ENCODE data around the gene MEGF10. TPM values are rescaled to one million over a fixed set of nuclear protein-coding genes. Genes with fewer than 3 reads are reported as not detected.

The MEGF10 gene
- polyA plus RNA-seq, 3 donors, result not detected

DNA sequence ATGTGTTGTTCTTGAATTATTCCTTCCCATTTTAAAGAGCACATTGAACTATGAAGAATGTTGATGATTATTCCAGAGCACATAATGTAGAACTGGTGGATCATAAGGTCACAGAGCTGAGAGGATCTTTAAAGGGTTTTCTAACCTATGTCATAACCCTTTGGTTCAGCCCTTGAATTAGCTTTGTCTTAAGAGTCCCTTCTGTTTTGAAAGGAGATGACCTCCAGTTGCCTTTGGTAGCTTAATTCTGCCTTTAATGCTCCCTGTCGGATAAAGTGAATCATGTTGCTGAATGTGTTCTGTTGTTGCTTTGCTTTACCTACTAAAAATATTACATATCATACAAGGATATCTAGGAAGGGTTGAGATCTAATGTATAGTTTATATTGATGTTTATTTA lies 127.8 kb downstream of the MEGF10 start:
- Histone ChIP-seq H2AFZ (ENCODE audit: insufficient read depth, low read depth, low read length, poor library complexity, severe bottlenecking) (no peak overlapping the region), H4K20me1 (ENCODE audit: insufficient read depth, low read length) (no peaks in the 10 kb centered on the region), H3K4me3 (replicated peaks in 1 of 3; ENCODE audit: low read depth in 2 of 3, low read length in 3 of 3) (no peak overlapping the region), H3K9ac (ENCODE audit: insufficient read depth, low read length, poor library complexity, severe bottlenecking) (no peak overlapping the region), H3K27ac (ENCODE audit: low read depth in 1 of 2, low read length in 2 of 2) (no peak overlapping the region), H3K36me3 (replicated peaks in 1 of 2; ENCODE audit: control insufficient read depth in 1 of 2, insufficient read depth in 2 of 2, low read length in 2 of 2) (no peaks in the 10 kb centered on the region), H3K4me1 (ENCODE audit: control insufficient read depth in 1 of 2, insufficient read depth in 2 of 2, low read length in 2 of 2) (no peaks in the 10 kb centered on the region), H3K4me2 (replicated peaks; ENCODE audit: extremely low read depth, low read length, poor library complexity, severe bottlenecking) (no peak overlapping the region), H3K9me3 (replicated peaks in 1 of 2; ENCODE audit: control insufficient read depth in 1 of 2, insufficient read depth in 1 of 2, low read length in 2 of 2) (no peaks in the 10 kb centered on the region), H3K27me3 (ENCODE audit: control insufficient read depth in 2 of 2, insufficient read depth in 2 of 2, low read length in 2 of 2) (no peaks in the 10 kb centered on the region), H3K79me2 (ENCODE audit: insufficient read depth, low read length) (no peaks in the 10 kb centered on the region)
- Mint-ChIP-seq H3K4me3 (no peak overlapping the region), H3K27me3 (ENCODE audit: low read depth in 3 of 3) (peaks cover 0 to 4% (median 0%) of the 10 kb centered on the region in 3 donors), H3K9me3 (peaks cover 0 to 7% (median 0%) of the 10 kb centered on the region in 7 donors), H3K4me1 (peaks cover 13% of the 10 kb centered on the region), H3K36me3 (no peaks in the 10 kb centered on the region), H3K27ac (no peak overlapping the region)
- intact Hi-C loops (cut with micrococcal nuclease), result no loop called here
- TF ChIP-seq, protein P1, sequence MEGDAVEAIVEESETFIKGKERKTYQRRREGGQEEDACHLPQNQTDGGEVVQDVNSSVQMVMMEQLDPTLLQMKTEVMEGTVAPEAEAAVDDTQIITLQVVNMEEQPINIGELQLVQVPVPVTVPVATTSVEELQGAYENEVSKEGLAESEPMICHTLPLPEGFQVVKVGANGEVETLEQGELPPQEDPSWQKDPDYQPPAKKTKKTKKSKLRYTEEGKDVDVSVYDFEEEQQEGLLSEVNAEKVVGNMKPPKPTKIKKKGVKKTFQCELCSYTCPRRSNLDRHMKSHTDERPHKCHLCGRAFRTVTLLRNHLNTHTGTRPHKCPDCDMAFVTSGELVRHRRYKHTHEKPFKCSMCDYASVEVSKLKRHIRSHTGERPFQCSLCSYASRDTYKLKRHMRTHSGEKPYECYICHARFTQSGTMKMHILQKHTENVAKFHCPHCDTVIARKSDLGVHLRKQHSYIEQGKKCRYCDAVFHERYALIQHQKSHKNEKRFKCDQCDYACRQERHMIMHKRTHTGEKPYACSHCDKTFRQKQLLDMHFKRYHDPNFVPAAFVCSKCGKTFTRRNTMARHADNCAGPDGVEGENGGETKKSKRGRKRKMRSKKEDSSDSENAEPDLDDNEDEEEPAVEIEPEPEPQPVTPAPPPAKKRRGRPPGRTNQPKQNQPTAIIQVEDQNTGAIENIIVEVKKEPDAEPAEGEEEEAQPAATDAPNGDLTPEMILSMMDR (IDR thresholded peaks at IDR 0.05), result no peak
- WGBS (ENCODE audit: insufficient coverage), result no CpG with 5 or more reads among the region's 1 CpG
- DNase-seq, result no peak

DNA sequence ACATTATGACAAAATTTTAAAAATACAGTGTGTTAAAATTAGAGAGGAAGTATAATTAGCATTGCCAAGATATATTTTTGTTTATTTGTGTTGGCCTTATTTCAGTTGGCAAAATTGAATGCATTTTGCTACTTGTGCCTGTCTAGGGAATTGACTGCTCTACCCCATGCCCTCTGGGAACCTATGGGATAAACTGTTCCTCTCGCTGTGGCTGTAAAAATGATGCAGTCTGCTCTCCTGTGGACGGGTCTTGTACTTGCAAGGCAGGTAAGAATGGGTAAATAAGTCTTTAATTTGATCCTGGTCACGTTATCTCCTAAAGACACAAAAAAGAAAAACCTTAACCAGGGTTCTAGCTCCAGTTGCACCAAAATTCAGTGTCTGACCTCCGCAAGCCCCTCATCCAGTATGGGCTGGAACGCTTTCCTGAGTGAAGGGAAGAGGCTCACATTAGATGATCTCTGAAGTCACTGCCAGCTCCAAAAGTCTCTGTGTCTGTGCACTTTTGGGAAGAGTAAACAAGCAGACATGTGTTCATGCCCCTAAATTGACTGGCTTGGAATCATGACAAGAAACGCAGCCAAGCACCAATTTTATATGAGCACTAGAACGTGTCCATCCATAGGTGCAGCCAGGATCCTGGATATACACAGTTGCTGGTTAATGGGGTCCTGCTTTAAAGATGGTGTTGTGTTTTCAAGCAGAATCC lies 128.5 kb downstream of the MEGF10 start:
- H3K4me2 ChIP-seq (replicated peaks; ENCODE audit: extremely low read depth, low read length, poor library complexity, severe bottlenecking), result no peak overlapping the region
- no peaks in the 10 kb centered on the region for H3K36me3 ChIP-seq (replicated peaks in 1 of 2; ENCODE audit: control insufficient read depth in 1 of 2, insufficient read depth in 2 of 2, low read length in 2 of 2)
- H3K27ac ChIP-seq (ENCODE audit: low read depth in 1 of 2, low read length in 2 of 2), result no peak overlapping the region
- H3K27me3 ChIP-seq (ENCODE audit: control insufficient read depth in 2 of 2, insufficient read depth in 2 of 2, low read length in 2 of 2), result no peaks in the 10 kb centered on the region
- WGBS (ENCODE audit: insufficient coverage), result 100% methylated on average over 3 of the region's 7 CpGs
- peaks cover 14% of the 10 kb centered on the region for H3K4me1 Mint-ChIP-seq
- H3K79me2 ChIP-seq (ENCODE audit: insufficient read depth, low read length), result no peaks in the 10 kb centered on the region
- no peaks in the 10 kb centered on the region for H3K36me3 Mint-ChIP-seq
- no peak overlapping the region for H3K9ac ChIP-seq (ENCODE audit: insufficient read depth, low read length, poor library complexity, severe bottlenecking)
- no peaks in the 10 kb centered on the region for H4K20me1 ChIP-seq (ENCODE audit: insufficient read depth, low read length)
- no peak overlapping the region for H2AFZ ChIP-seq (ENCODE audit: insufficient read depth, low read depth, low read length, poor library complexity, severe bottlenecking)
- TF ChIP-seq, protein P1 (IDR thresholded peaks at IDR 0.05), result no peak
- H3K27me3 Mint-ChIP-seq (ENCODE audit: low read depth in 3 of 3), result peaks cover 0 to 4% (median 0%) of the 10 kb centered on the region in 3 donors
- DNase-seq, result no peak
- H3K27ac Mint-ChIP-seq, result no peak overlapping the region
- no peak overlapping the region for H3K4me3 Mint-ChIP-seq
- no peaks in the 10 kb centered on the region for H3K9me3 ChIP-seq (replicated peaks in 1 of 2; ENCODE audit: control insufficient read depth in 1 of 2, insufficient read depth in 1 of 2, low read length in 2 of 2)
- no peak overlapping the region for H3K4me3 ChIP-seq (replicated peaks in 1 of 3; ENCODE audit: low read depth in 2 of 3, low read length in 3 of 3)
- no peaks in the 10 kb centered on the region for H3K4me1 ChIP-seq (ENCODE audit: control insufficient read depth in 1 of 2, insufficient read depth in 2 of 2, low read length in 2 of 2)
- intact Hi-C loops (cut with micrococcal nuclease), result no loop called here
- H3K9me3 Mint-ChIP-seq, result peaks cover 0 to 7% (median 0%) of the 10 kb centered on the region in 7 donors
